BLaER1 (cell line): ENCODE results near the gene MUC20.
"Not testable (repeated sequence)": the region's sequence is repeated elsewhere in the genome, so short reads cannot be mapped to it uniquely, and the experiment has no call there.

Source experiments
- H3K27ac ChIP-seq: shearing (Covaris generic); formaldehyde crosslinking; 2 replicates; pipeline ENCODE4 v1.8.1; 2022
- H3K27me3 ChIP-seq: shearing (Covaris generic); formaldehyde crosslinking; 2 replicates; pipeline ENCODE4 v1.8.1; 2022
- H3K36me3 ChIP-seq: shearing (Covaris generic); formaldehyde crosslinking; 2 replicates; pipeline ENCODE4 v1.8.1; 2022
- H3K4me1 ChIP-seq: shearing (Covaris generic); formaldehyde crosslinking; 2 replicates; pipeline ENCODE4 v1.8.1; 2022
- H3K4me2 ChIP-seq: shearing (Covaris generic); formaldehyde crosslinking; 2 replicates; pipeline ENCODE4 v1.8.1; 2022
- H3K4me3 ChIP-seq: shearing (Covaris generic); formaldehyde crosslinking; 2 replicates; pipeline ENCODE4 v1.8.1; 2022
- H3K9ac ChIP-seq: shearing (Covaris generic); formaldehyde crosslinking; 2 replicates; pipeline ENCODE4 v1.8.1; 2022
- H3K9me3 ChIP-seq: shearing (Covaris generic); formaldehyde crosslinking; 2 replicates; pipeline ENCODE4 v1.8.1; 2022
- H4K20me1 ChIP-seq: shearing (Covaris generic); formaldehyde crosslinking; 2 replicates; pipeline ENCODE4 v1.8.1; 2022
- Cebpa-rat ChIP-seq: shearing (Covaris generic); IDR thresholded peaks from 2 replicates; pipeline ENCODE4 v1.8.1; 2022

The MUC20 gene

GRCh38 chr3:195777975-195778374 is 57.2 kb downstream of the MUC20 start:
- no peaks in the 10 kb centered on the region for H4K20me1 ChIP-seq
- no peak for TF ChIP-seq Cebpa-rat
- H3K9ac ChIP-seq, result no peak overlapping the region
- H3K9me3 ChIP-seq, result peaks cover 37% of the 10 kb centered on the region
- no peak overlapping the region for H3K4me3 ChIP-seq
- no peaks in the 10 kb centered on the region for H3K36me3 ChIP-seq
- H3K27me3 ChIP-seq, result no peaks in the 10 kb centered on the region
- no peaks in the 10 kb centered on the region for H3K4me1 ChIP-seq
- H3K27ac ChIP-seq, result no peak overlapping the region
- no peak overlapping the region for H3K4me2 ChIP-seq

- not testable (repeated sequence) for H3K4me1 ChIP-seq, H4K20me1 ChIP-seq, H3K4me2 ChIP-seq, H3K9ac ChIP-seq, H3K36me3 ChIP-seq, H3K27me3 ChIP-seq, H3K27ac ChIP-seq, H3K4me3 ChIP-seq
- H3K9me3 ChIP-seq, result peaks cover 61% of the 10 kb centered on the region
These were observed 60.5 kb downstream of the MUC20 start for GRCh38 chr3:195781236-195781635.
